ENCODE data around the gene ODAD3. TPM values are rescaled to one million over a fixed set of nuclear protein-coding genes. Genes with fewer than 3 reads are reported as not detected.

The ODAD3 gene
- total RNA-seq, 4 donors from 2014 or later = not detected

- H3K4me1 ChIP-seq = no peaks in the 10 kb centered on the region
- ATAC-seq (no peak), DNase-seq (no peak)
- no peaks in the 10 kb centered on the region for H3K36me3 ChIP-seq
- TF ChIP-seq CTCF (IDR thresholded peaks at IDR 0.05 in 4 of 5, conservative IDR thresholded peaks at IDR 0.05 in 1 of 5) (no peak), POLR2A (IDR thresholded peaks at IDR 0.05) (no peak)
- peaks cover 0 to 2% (median 0%) of the 10 kb centered on the region in 3 donors for H3K27me3 ChIP-seq
- H3K27ac ChIP-seq = no peak overlapping the region
- in situ Hi-C loops (cut with MboI; ENCODE audit: low sequenced_read_pairs in 4 of 4) = loop anchor here in 1 of 4 donors (25.0 kb wide), 1 partner anchor 196 kb away; the partner anchor contains the start of genes ACP5 and ZNF627
- intact Hi-C loops (cut with DNase I; ENCODE audit: low total_unique reads) = no loop called here
- H3K4me3 ChIP-seq = no peak overlapping the region
- peaks cover 0 to 9% (median 0%) of the 10 kb centered on the region in 3 donors for H3K9me3 ChIP-seq
These were observed 43.8 kb downstream of the ODAD3 start for GRCh38 chr19:11390933-11391680.

DNA sequence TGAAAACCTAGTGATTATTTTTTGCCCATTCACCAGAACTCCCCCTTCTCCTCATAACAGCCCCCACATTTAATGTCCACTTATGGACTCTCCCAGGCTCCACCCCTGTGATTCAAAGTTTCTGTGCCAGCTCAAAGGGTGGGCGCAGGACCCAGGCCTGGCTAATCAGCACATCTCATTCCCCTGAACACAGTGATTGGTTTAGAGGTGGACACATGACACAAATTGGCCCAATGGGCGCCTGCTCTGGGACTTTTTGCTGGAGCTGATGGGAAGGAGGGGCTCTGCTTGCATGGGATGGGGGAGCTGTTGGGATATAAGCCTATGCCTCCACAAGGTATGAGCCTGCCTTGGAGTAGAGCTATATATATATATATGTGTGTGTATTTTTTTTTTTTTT lies 44.6 kb downstream of the ODAD3 start:
- intact Hi-C loops (cut with DNase I; ENCODE audit: low total_unique reads) = no loop called here
- Histone ChIP-seq H3K27ac (no peak overlapping the region), H3K27me3 (peaks cover 0 to 2% (median 0%) of the 10 kb centered on the region in 3 donors), H3K9me3 (peaks cover 0 to 9% (median 0%) of the 10 kb centered on the region in 3 donors), H3K4me3 (no peak overlapping the region), H3K4me1 (no peaks in the 10 kb centered on the region), H3K36me3 (no peaks in the 10 kb centered on the region)
- in situ Hi-C loops (cut with MboI; ENCODE audit: low sequenced_read_pairs in 4 of 4) = loop anchor here in 1 of 4 donors (25.0 kb wide), 1 partner anchor 197 kb away; the partner anchor contains the start of genes ACP5 and ZNF627
- no peak for DNase-seq
- ATAC-seq = no peak
- TF ChIP-seq POLR2A (IDR thresholded peaks at IDR 0.05) (no peak), CTCF (IDR thresholded peaks at IDR 0.05 in 4 of 5, conservative IDR thresholded peaks at IDR 0.05 in 1 of 5) (no peak)

DNA sequence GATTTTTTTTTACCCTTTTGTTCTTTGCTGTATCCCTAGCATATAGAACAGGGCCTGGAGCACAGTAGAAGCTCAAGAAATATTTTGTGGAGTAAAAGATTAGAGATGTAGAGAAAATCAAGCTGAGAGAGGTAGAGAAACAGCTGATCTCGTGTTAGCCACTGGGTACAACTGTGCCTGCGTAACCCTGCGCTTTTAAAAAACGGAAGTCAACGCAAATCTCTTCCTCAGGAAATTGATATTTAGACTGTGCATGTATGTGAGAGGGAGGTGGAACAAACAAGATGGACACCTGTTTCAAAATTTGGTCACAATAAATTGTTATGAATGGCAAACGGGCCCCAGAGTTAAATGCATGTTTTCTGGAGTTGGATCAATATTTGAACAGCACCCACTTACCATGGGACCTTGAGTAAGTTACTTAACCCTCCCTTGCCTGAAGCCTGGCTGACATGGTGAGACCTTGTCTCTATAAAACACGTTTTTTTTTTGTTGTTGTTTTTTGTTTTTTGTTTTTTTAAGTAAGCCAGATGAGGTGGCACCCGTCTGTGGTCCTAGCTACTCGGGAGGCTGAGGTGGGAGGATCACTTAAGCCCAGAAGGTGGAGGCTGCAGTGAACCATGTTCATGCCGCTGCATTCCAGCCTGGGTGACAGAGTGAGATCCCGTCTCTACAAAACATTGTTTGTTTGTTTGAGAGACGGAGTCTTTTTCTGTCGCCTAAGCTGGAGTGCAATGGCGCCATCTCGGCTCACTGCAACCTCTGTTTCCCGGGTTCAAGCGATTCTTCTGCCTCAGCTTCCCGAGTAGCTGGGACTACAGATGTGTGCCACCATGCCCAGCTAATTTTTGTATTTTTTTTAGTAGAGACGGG lies 47.5 kb downstream of the ODAD3 start:
- no peak for ATAC-seq
- TF ChIP-seq CTCF (IDR thresholded peaks at IDR 0.05 in 4 of 5, conservative IDR thresholded peaks at IDR 0.05 in 1 of 5) (no peak), POLR2A (IDR thresholded peaks at IDR 0.05) (no peak)
- Histone ChIP-seq H3K4me1 (no peaks in the 10 kb centered on the region), H3K36me3 (no peaks in the 10 kb centered on the region), H3K27me3 (peaks cover 17 to 20% (median 19%) of the 10 kb centered on the region in 3 donors), H3K4me3 (no peak overlapping the region), H3K27ac (no peak overlapping the region), H3K9me3 (peaks cover 0 to 9% (median 0%) of the 10 kb centered on the region in 3 donors)
- no peak for DNase-seq
- intact Hi-C loops (cut with DNase I; ENCODE audit: low total_unique reads) = no loop called here
- in situ Hi-C loops (cut with MboI; ENCODE audit: low sequenced_read_pairs in 4 of 4) = loop anchor here in 1 of 4 donors (25.0 kb wide), 1 partner anchor 200 kb away; the partner anchor contains the start of genes ACP5 and ZNF627

- no peak overlapping the region for H3K27ac ChIP-seq
- no peak overlapping the region for H3K4me3 ChIP-seq
- H3K9me3 ChIP-seq = no peaks in the 10 kb centered on the region
- H3K27me3 ChIP-seq = peaks cover 24 to 30% (median 29%) of the 10 kb centered on the region in 3 donors
- H3K4me1 ChIP-seq = peaks cover 13 to 16% of the 10 kb centered on the region in 2 donors
- intact Hi-C loops (cut with DNase I; ENCODE audit: low total_unique reads) (loop anchor here (5.0 kb wide), 2 partner anchors 153 to 213 kb away; partner anchors contain the start of genes CNN1 and ZNF627), in situ Hi-C loops (cut with MboI; ENCODE audit: low sequenced_read_pairs in 4 of 4) (loop anchor here in 1 of 4 donors (25.0 kb wide), 1 partner anchor 203 kb away; the partner anchor contains the start of genes ACP5 and ZNF627)
- ATAC-seq (no peak), DNase-seq (no peak)
- TF ChIP-seq POLR2A (IDR thresholded peaks at IDR 0.05) = no peak
- TF ChIP-seq CTCF (IDR thresholded peaks at IDR 0.05 in 4 of 5, conservative IDR thresholded peaks at IDR 0.05 in 1 of 5) = no peak
- no peaks in the 10 kb centered on the region for H3K36me3 ChIP-seq
These were observed 50.2 kb downstream of the ODAD3 start for GRCh38 chr19:11384778-11385129.

Measured in gastrocnemius medialis (tissue), 4 donors.